Neural progenitor cell (in vitro differentiated cells): Measurements from ENCODE around the gene ZNF860. TPM values are rescaled to one million over a fixed set of nuclear protein-coding genes. Genes with fewer than 3 reads are reported as not detected.
A peak's percentile ranks its signal among the peaks of the same experiment; 100 is the strongest.

Experiments
- DNase-seq: peaks from one replicate; pipeline ENCODE4 v3.0.0-alpha.2; 2016; ENCODE audit warnings: low spot score
- H2AFZ ChIP-seq: fragments of 200-600 bp; sonication (generic); replicated peaks from 2 replicates; pipeline ENCODE4 v1.6.1; 2016; ENCODE audit warnings: antibody characterized with exemption
- H3F3A ChIP-seq: fragments of 200-600 bp; sonication (generic); 2 replicates; pipeline ENCODE4 v1.6.1; 2016; ENCODE audit warnings: antibody characterized with exemption, low read depth
- H3K27ac ChIP-seq: fragments of 200-600 bp; sonication (generic); 2 replicates; pipeline ENCODE4 v1.5.1; 2016; ENCODE audit warnings: mild to moderate bottlenecking
- H3K27me3 ChIP-seq: fragments of 200-600 bp; sonication (generic); 2 replicates; pipeline ENCODE4 v1.6.1; 2016; ENCODE audit warnings: mild to moderate bottlenecking, moderate library complexity
- H3K36me3 ChIP-seq: fragments of 200-600 bp; sonication (generic); 2 replicates; pipeline ENCODE4 v1.5.1; 2016
- H3K4me1 ChIP-seq: fragments of 200-600 bp; sonication (generic); 2 replicates; pipeline ENCODE4 v1.6.1; 2016; ENCODE audit warnings: mixed run types
- H3K4me2 ChIP-seq: fragments of 200-600 bp; sonication (generic); 2 replicates; pipeline ENCODE4 v1.6.1; 2016
- H3K4me3 ChIP-seq: fragments of 200-600 bp; sonication (generic); 2 replicates; pipeline ENCODE4 v1.5.1; 2016
- H3K79me2 ChIP-seq: fragments of 200-600 bp; sonication (generic); 2 replicates; pipeline ENCODE4 v1.6.1; 2016; ENCODE audit warnings: low read depth
- H3K9ac ChIP-seq: fragments of 200-600 bp; sonication (generic); 2 replicates; pipeline ENCODE4 v1.6.1; 2016
- H3K9me3 ChIP-seq: fragments of 200-600 bp; sonication (generic); 2 replicates; pipeline ENCODE4 v1.5.1; 2016; ENCODE audit warnings: low read depth
- H4K20me1 ChIP-seq: fragments of 200-600 bp; sonication (generic); 2 replicates; pipeline ENCODE4 v1.6.1; 2016; ENCODE audit warnings: low read depth
- H3K27ac Mint-ChIP-seq: 3 replicates; pipeline ENCODE4 v1.8.0; 2021; ENCODE audit warnings: mixed read lengths
- H3K27me3 Mint-ChIP-seq: 2 replicates; pipeline ENCODE4 v1.8.0; 2022; ENCODE audit warnings: low read depth, mild to moderate bottlenecking, inconsistent platforms, moderate library complexity, mixed read lengths; ENCODE audit not compliant: insufficient read depth
- H3K36me3 Mint-ChIP-seq: 3 replicates; pipeline ENCODE4 v1.8.0; 2021; ENCODE audit warnings: mixed read lengths
- H3K4me1 Mint-ChIP-seq: 3 replicates; pipeline ENCODE4 v1.8.0; 2021; ENCODE audit warnings: mixed read lengths
- H3K4me3 Mint-ChIP-seq: 3 replicates; pipeline ENCODE4 v1.8.0; 2021; ENCODE audit warnings: mild to moderate bottlenecking, moderate library complexity, mixed read lengths
- H3K9me3 Mint-ChIP-seq: 3 replicates; pipeline ENCODE4 v1.8.0; 2020; ENCODE audit warnings: mixed read lengths
- EZH2 ChIP-seq: fragments of 200-600 bp; sonication (generic); IDR thresholded peaks from 2 replicates; pipeline ENCODE4 v1.6.1; 2017; ENCODE audit warnings: antibody characterized with exemption, mild to moderate bottlenecking, moderate library complexity
- EZH2phosphoT487 ChIP-seq: fragments of 200-600 bp; sonication (generic); IDR thresholded peaks from 2 replicates; pipeline ENCODE4 v1.6.1; 2017; ENCODE audit warnings: antibody characterized with exemption
- total RNA-seq: library from RNA; depleted of rRNA; stranded (reverse); fragments of >200 nt; gene quantifications from 2 replicates; pipeline ENCODE4 v1.2.3, GENCODE V29; 2015; ENCODE audit warnings: low replicate concordance
- TF ChIP-seq, protein P1 (sequence below): fragments of 200-600 bp; sonication (generic); IDR thresholded peaks from 2 replicates; pipeline ENCODE4 v1.5.1; 2017; ENCODE audit warnings: antibody characterized with exemption, mild to moderate bottlenecking

ZNF860 gene
- 0.22 and 0.43 TPM in 2 replicates for total RNA-seq

GRCh38 chr3:31981206-31982181 is at the start of gene ZNF860, which contains the start of gene OSBPL10:
ZNF860 (plus strand) TSS chr3:31981750; CDS start chr3:31989080, 7,330 bp downstream.
OSBPL10 (minus strand) TSS chr3:31981262; CDS start chr3:31981179, 83 bp downstream.
- H3K9me3 ChIP-seq: no peaks in the 10 kb centered on the region
- H2AFZ ChIP-seq: peak within 1 kb of the TSS; percentile 99
- Mint-ChIP-seq H3K27ac (no peak within 1 kb of the TSS), H3K9me3 (no peaks in the 10 kb centered on the region), H3K36me3 (no peaks in the 10 kb centered on the region), H3K4me1 (peaks cover 6% of the 10 kb centered on the region), H3K4me3 (peak within 1 kb of the TSS; percentile 89), H3K27me3 (peaks cover 19% of the 10 kb centered on the region)
- no peaks in the 10 kb centered on the region for H3K36me3 ChIP-seq
- H4K20me1 ChIP-seq: no peaks in the 10 kb centered on the region
- peak within 1 kb of the TSS; percentile 79 for H3K4me2 ChIP-seq
- peak; percentile 75 for DNase-seq
- TF ChIP-seq EZH2 (peak; percentile 26), EZH2phosphoT487 (no peak)
- TF ChIP-seq, protein P1, sequence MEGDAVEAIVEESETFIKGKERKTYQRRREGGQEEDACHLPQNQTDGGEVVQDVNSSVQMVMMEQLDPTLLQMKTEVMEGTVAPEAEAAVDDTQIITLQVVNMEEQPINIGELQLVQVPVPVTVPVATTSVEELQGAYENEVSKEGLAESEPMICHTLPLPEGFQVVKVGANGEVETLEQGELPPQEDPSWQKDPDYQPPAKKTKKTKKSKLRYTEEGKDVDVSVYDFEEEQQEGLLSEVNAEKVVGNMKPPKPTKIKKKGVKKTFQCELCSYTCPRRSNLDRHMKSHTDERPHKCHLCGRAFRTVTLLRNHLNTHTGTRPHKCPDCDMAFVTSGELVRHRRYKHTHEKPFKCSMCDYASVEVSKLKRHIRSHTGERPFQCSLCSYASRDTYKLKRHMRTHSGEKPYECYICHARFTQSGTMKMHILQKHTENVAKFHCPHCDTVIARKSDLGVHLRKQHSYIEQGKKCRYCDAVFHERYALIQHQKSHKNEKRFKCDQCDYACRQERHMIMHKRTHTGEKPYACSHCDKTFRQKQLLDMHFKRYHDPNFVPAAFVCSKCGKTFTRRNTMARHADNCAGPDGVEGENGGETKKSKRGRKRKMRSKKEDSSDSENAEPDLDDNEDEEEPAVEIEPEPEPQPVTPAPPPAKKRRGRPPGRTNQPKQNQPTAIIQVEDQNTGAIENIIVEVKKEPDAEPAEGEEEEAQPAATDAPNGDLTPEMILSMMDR: no peak
- peaks cover 34% of the 10 kb centered on the region for H3K27me3 ChIP-seq
- no peaks in the 10 kb centered on the region for H3K79me2 ChIP-seq
- peaks cover 23% of the 10 kb centered on the region for H3F3A ChIP-seq
- H3K4me1 ChIP-seq: no peaks in the 10 kb centered on the region
- H3K4me3 ChIP-seq: peak within 1 kb of the TSS; percentile 75
- no peak within 1 kb of the TSS for H3K9ac ChIP-seq
- H3K27ac ChIP-seq: no peak within 1 kb of the TSS

GRCh38 chr3:31932990-31933389 is 48.6 kb upstream of the ZNF860 start:
- no peaks in the 10 kb centered on the region for H3K9me3 Mint-ChIP-seq
- H3K36me3 Mint-ChIP-seq: no peaks in the 10 kb centered on the region
- no peaks in the 10 kb centered on the region for H3K36me3 ChIP-seq
- H3K4me3 Mint-ChIP-seq: no peak overlapping the region
- no peaks in the 10 kb centered on the region for H3K27me3 ChIP-seq
- no peak overlapping the region for H3K27ac Mint-ChIP-seq
- DNase-seq: no peak
- H2AFZ ChIP-seq: no peak overlapping the region
- no peaks in the 10 kb centered on the region for H3K4me1 Mint-ChIP-seq
- no peaks in the 10 kb centered on the region for H4K20me1 ChIP-seq
- no peaks in the 10 kb centered on the region for H3F3A ChIP-seq
- no peak overlapping the region for H3K27ac ChIP-seq
- H3K9ac ChIP-seq: no peak overlapping the region
- H3K27me3 Mint-ChIP-seq: no peaks in the 10 kb centered on the region
- no peaks in the 10 kb centered on the region for H3K79me2 ChIP-seq
- no peaks in the 10 kb centered on the region for H3K9me3 ChIP-seq
- TF ChIP-seq, protein P1: no peak
- no peak for TF ChIP-seq EZH2phosphoT487
- no peak for TF ChIP-seq EZH2
- H3K4me3 ChIP-seq: no peak overlapping the region
- no peak overlapping the region for H3K4me2 ChIP-seq
- peaks cover 5% of the 10 kb centered on the region for H3K4me1 ChIP-seq

DNA sequence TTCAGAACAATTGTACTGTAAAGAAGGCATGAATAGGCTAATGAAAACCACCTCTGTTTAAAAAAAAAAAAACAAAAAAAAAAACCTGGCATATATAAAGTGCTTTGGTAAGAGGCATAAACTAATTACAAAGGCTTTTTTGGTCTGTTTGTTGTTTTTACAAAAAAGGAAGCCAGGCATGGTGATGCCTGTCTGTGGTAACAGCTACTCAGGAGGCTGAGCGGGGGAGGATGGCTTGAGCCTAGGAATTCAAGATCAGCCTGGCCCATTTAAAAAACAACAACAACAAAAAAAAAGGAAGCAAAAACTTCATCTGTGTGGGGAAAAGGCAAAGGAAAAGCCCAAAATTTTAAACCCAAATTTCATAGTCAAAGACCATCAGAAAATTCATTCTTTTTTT is 47.5 kb upstream of the ZNF860 start:
- Mint-ChIP-seq H3K36me3 (no peaks in the 10 kb centered on the region), H3K4me3 (no peak overlapping the region), H3K9me3 (no peaks in the 10 kb centered on the region), H3K27ac (no peak overlapping the region), H3K27me3 (no peaks in the 10 kb centered on the region), H3K4me1 (no peaks in the 10 kb centered on the region)
- H3K4me1 ChIP-seq: peaks cover 5% of the 10 kb centered on the region
- H3K4me3 ChIP-seq: no peak overlapping the region
- TF ChIP-seq, protein P1: no peak
- TF ChIP-seq EZH2phosphoT487 (no peak), EZH2 (no peak)
- no peaks in the 10 kb centered on the region for H4K20me1 ChIP-seq
- no peaks in the 10 kb centered on the region for H3K36me3 ChIP-seq
- H3F3A ChIP-seq: no peaks in the 10 kb centered on the region
- H3K79me2 ChIP-seq: no peaks in the 10 kb centered on the region
- no peak overlapping the region for H3K4me2 ChIP-seq
- no peak overlapping the region for H3K27ac ChIP-seq
- H3K9ac ChIP-seq: no peak overlapping the region
- no peak for DNase-seq
- no peaks in the 10 kb centered on the region for H3K9me3 ChIP-seq
- no peak overlapping the region for H2AFZ ChIP-seq
- H3K27me3 ChIP-seq: no peaks in the 10 kb centered on the region
